ENCODE measurements around the gene SLC18A3. TPM values are rescaled to one million over a fixed set of nuclear protein-coding genes. Genes with fewer than 3 reads are reported as not detected.

SLC18A3 gene
- total RNA-seq, 1 donor from 2014 or later = 0.34 TPM

- Mint-ChIP-seq H3K27ac (no peak overlapping the region), H3K4me1 (no peaks in the 10 kb centered on the region), H3K4me3 (no peak overlapping the region), H3K27me3 (ENCODE audit: low read depth) (peaks cover 48% of the 10 kb centered on the region), H3K36me3 (no peaks in the 10 kb centered on the region), H3K9me3 (peaks cover 12% of the 10 kb centered on the region)
- no peak for TF ChIP-seq CTCF (IDR thresholded peaks at IDR 0.05; ENCODE audit: unreplicated experiment)
- DNase-seq (ENCODE audit: low spot score in 2 of 2, unreplicated experiment in 2 of 2) = peak in 1 of 2 experiments; percentile 11
These were observed 46.9 kb downstream of the SLC18A3 start for GRCh38 chr10:49656845-49657493.

GRCh38 chr10:49657606-49658005 lies 47.5 kb downstream of the SLC18A3 start:
- DNase-seq (ENCODE audit: low spot score in 2 of 2, unreplicated experiment in 2 of 2) = no peak
- H3K27me3 Mint-ChIP-seq (ENCODE audit: low read depth) = peaks cover 45% of the 10 kb centered on the region
- peaks cover 12% of the 10 kb centered on the region for H3K9me3 Mint-ChIP-seq
- no peak for TF ChIP-seq CTCF (IDR thresholded peaks at IDR 0.05; ENCODE audit: unreplicated experiment)
- no peak overlapping the region for H3K4me3 Mint-ChIP-seq
- H3K4me1 Mint-ChIP-seq = no peaks in the 10 kb centered on the region
- H3K27ac Mint-ChIP-seq = no peak overlapping the region
- H3K36me3 Mint-ChIP-seq = no peaks in the 10 kb centered on the region

GRCh38 chr10:49661140-49661856 lies 51.2 kb downstream of the SLC18A3 start:
- no peak for DNase-seq (ENCODE audit: low spot score in 2 of 2, unreplicated experiment in 2 of 2)
- no peak for TF ChIP-seq CTCF (IDR thresholded peaks at IDR 0.05; ENCODE audit: unreplicated experiment)
- Mint-ChIP-seq H3K36me3 (no peaks in the 10 kb centered on the region), H3K9me3 (peaks cover 12% of the 10 kb centered on the region), H3K4me3 (no peak overlapping the region), H3K27me3 (ENCODE audit: low read depth) (peaks cover 43% of the 10 kb centered on the region), H3K27ac (no peak overlapping the region), H3K4me1 (no peaks in the 10 kb centered on the region)

Other genes with a start within 250 kb of the SLC18A3 start
- not detected in 3 replicates for gene DRGX, start 214.2 kb upstream of the SLC18A3 start, total RNA-seq
- gene ERCC6, start 71.2 kb upstream of the SLC18A3 start, total RNA-seq = 32.4 to 37.4 TPM (median 35.4 TPM) in 3 replicates
- gene CHAT, start 3.7 kb downstream of the SLC18A3 start, total RNA-seq = not detected in 3 replicates
- gene C10orf53, start 69.3 kb downstream of the SLC18A3 start, total RNA-seq = not detected in 3 replicates
- gene OGDHL, start 152.0 kb downstream of the SLC18A3 start, total RNA-seq = 10.4 to 13.0 TPM (median 12.7 TPM) in 3 replicates

All from mesothelial cell of epicardium (in vitro differentiated cells).